TTC549 (cell line): Measurements from ENCODE around the gene SEL1L.
"Not testable (repeated sequence)": the region's sequence is repeated elsewhere in the genome, so short reads cannot be mapped to it uniquely, and the experiment has no call there.

Experiments used
- FAIRE-seq: peaks from 2 replicates; lab custom pipeline; 2012; peaks lifted over from hg19 to GRCh38; lab: Jason Lieb, UNC

The SEL1L gene

DNA sequence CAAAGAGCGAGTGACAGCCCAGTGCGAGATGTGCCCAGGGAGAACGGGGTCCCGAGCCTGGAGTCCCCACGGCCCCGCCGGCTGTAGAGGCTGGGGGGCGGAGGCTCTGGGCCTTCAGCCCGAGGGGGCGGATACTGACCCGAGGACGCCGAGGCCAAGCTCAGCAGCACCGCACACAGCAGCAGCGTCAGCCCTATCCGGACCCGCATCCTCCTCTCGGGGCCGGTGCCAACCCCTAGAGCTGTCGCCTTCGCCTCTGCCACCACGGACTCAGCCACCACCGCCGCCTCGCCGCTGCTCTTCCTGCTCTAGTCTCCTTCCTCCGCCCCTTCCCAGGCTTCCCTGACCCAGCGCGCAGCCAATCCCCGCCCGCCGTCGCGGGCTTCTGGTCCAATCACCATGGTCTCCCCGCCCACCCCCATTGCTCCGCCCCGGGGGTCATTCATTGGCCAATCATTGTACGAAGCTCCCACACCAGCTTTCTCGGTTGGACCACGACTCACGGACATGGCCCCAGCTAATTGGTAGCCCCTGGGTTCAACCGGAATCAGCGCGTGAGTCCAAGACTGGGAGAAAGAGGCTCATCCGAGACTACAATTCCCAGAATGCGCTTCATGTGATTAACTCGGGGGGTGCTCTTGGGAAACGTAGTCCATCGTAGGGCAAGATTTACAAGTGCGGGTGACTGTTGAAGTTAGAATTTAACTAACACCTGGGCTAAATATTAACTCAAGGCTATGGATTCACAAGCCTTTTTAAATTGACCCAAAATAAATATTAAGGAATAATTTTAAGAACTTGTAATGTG, at the start of gene SEL1L:
TSS of gene SEL1L (minus strand) at position 318 of the 808 bp plus-strand sequence. CDS start at position 209, 109 bp downstream.
- FAIRE-seq = peak; percentile 97

DNA sequence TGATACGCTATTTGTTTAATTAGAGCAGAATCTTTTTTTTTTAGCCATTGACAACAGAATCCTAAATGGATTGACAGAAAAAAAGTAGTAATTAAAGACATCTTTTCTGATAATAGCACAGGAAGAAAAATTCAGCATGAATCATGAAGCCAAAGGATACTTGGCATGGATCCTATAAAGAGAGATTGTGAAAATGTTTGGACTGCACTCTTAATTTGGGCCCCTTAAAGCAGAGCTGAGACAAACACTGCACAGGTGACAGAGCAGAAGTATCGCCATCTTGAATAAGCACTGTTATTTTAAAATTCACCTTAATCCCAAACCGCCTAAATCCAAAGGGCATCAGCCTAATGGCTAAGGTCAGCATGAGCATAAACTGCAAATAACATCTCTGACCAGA, 48.8 kb upstream of the SEL1L start:
- no peak for FAIRE-seq

DNA sequence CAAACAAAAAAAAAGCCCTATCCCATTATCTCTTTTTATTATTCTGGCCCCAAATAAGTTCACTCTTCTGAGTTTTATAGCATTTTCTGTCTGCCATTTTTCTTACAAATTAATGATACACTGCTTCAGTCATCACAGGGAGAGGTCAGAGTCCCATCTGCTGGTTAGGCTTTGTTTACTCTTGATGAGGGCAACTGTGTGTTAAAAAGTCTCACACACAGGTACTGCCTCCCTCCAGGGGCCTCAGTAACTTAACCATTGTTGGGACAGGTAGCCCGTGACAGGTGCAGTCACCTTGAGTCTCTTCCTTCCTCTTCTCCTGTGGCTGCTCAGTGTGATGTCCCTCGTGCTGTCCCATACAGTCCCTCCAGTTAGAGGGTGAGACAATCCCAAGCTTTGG, 45.5 kb upstream of the SEL1L start:
- FAIRE-seq = no peak

DNA sequence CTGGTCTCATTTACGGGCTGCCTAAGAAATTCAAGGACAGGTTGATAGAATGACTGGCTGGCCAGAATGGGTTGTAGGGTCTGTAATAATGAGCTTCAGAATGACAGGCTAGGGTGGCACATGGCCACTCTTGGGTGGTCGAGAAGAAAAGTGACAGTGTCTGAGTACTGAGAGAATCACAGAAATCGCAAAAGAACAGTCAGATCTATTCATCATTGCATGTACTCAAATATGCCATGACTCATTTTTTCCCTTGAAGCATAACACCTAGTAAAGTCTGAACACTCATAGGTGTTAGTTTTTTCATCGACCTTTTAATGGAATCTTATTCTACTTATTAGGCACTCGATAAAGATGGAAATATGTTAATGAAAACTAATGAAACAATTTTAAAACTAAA, 37.8 kb upstream of the SEL1L start:
- FAIRE-seq = no peak

DNA sequence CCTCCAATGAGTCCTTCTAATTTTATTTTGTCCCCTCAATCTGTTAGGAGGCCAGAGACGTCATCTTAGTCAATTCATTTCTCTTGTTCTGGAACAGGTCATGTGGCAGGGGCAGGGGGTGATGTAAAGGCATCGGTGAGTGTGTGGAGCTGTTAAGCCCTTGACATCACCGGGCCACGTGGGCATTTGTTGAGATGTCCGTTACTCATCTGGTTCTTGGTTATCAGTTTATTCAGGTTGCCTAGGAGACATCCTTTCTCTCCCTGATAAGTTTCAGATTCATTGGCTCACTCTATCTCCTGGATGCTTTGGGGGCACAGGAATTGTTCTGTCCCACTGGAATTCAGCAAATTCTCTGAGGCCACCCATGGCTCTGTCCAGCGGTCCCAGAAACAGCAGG, 33.6 kb upstream of the SEL1L start:
- FAIRE-seq = no peak

DNA sequence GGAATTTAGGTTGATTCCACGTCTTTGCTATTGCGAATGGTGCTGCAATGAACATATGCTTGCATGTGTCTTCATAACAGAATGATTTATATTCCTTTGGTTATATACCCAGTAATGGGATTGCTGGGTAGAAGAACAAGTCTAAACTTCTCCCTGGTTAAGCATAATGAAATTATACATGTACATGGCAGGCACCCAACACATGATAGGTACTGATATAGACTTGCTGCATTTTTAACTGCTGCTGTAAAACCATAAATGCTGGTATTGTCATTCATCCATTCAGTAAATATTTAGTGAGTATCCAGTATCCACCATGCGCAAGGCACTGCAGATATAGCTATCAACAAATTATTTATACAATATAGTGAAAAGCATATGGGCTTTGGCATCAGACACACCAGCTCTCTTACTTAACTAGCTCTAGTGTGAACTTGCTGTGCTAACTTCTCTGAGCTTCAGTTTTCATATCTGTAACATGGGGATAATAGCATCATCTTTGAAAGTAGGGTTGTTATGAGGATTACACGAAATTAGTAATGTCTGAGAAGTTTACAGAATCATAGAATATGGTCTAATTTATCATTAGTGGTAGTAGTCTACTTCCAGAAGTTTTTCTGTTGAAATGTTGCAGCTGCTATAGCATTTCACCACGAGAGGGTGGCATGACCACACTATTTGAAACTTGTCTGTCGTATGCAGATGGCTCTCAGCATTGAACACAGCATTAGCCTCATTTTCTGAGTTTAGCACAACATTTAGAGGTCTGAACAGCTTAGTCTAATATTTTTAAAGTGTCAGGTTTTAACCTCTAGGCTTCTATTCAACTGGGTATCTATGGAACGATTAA, 32.0 kb upstream of the SEL1L start:
- FAIRE-seq = no peak

DNA sequence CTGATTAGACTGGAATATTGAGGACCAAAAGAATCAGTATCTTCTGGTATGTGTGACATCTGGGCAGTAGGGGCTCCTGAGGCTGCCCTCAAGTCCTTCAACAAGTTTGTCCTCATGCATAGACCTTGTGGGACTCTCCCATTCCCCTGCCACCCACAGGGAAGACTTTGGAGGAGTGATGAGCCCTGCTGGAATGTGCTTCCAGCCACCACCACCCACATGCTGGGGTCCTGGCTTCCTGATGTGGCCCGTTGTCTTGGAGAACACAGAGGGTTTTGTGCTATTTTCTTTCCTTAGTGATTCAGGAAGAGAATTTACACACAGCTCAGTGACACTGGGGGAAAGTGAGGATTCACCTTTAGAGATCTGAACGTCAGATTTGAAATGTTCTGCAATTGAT, 29.2 kb upstream of the SEL1L start:
- FAIRE-seq = no peak

DNA sequence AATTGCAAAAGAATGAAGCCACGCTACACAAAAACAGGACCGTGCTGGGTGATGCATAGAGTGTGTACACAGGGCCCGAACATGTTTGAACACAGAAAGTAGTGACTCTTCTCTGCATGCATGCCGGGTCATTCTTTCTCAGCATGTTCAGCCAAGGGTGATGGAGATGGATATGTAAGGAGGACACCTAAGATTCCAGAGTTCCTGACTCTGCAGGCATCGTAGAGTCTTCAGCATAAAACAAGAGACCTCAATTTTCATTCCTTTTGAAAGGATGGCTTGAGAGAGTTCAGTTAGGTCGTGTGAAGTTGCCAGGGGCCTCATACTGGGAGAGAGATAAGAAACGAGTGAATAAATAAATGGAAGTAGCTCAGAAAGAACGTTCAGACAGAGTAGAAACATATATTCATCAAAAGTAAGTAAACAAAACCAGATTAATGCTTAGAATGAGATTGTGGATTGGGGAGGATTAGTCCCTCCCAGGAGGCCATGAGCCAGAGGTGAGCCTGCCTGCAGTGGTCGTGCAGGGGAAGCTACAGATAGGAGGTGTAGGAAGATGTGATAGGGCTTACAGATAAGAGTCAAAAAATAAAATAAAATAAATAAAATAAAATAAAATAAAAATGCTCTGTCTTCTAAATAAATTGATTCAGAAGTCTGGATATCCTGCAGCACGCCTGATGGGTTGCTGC, 27.6 kb upstream of the SEL1L start:
- no peak for FAIRE-seq

DNA sequence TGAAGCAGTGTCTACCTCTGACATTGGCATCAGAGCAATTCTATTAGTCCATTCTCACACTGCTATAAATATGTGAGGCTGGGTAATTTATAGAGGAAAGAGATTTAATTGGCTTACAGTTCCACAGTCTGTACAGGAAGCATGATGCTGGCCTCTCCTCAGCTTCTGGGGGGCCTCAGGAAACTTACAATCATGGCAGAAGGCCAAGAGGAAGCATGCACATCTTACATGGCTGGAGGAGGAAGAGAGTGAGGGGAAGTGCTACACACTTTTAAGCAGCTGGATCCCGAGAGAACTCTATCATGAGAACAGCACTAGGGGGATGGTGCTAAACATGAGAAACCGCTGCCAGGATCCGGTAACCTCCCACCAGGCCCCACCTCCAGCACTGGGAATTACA, 25.7 kb upstream of the SEL1L start:
- no peak for FAIRE-seq

DNA sequence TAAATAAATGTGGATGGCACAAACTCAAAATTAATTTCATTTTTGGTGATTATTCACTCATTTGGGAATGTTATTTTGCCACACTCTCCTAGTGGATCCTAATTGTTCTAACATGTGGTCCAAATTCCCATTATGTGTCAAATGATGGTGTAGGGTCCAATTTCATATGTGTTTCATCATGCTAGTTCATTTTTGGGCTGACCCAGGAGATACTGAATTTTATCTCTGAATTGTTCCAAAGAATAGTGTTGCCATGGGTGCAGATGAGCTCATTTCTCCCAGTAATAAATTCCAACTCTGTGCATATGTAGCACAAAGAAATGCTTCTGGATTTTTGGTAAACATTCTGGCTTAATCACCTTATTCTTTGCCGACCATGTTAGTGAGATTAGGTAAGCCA, 23.5 kb upstream of the SEL1L start:
- FAIRE-seq = no peak

DNA sequence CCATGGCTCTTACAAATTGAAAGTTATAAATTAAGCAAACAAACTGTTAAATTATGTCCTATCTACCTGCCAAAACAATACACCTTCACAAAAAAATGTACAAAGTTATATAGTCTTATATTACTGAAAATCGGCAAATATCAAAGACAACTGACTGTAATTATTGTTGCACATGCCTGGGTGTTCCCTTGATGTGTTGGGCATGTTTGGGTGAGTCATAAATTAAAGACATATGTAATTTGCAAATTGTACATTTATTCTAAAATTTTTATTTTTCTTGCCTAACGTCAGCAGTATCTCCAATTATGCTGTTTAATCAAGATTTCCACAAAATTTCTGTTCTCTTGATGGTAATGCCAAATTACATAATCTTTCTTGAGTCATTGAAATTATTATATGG, 22.0 kb upstream of the SEL1L start:
- no peak for FAIRE-seq

DNA sequence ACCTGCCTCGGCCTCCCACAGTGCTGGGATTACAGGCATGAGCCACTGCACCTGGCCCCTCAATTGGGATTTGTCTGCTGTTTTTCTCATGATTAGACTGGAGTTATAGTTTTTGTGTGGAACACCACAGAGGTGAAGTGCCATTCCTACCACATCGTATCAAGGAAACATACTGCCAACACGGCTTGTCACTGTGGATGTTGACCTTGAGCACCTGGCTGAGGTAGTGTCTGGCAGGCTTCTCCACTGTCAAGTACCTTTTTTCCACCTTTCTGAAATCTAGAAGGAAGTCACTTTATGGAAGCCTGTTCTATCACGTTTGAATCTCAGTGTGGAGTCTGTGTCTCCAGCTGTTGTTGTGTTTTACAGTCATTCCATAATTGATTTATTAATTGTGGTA, 21.4 kb upstream of the SEL1L start:
- FAIRE-seq = no peak

DNA sequence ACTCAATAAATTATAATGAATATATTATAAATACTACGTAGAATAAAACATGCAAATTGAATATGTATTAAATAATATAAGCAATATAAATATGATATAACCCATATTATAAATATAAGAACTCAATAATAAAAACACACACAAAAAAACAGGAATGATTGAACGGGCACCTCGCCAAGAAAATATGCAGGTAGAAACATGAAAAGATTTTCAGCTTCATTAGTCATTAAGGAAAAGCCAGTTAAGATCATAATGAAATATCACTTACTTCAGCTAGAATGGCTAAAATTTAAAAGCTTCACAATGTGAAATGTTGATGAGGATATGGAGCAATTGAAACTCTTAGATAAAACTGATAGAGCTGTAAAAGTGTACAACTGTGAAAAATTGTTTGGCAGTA, 17.8 kb upstream of the SEL1L start:
- no peak for FAIRE-seq

DNA sequence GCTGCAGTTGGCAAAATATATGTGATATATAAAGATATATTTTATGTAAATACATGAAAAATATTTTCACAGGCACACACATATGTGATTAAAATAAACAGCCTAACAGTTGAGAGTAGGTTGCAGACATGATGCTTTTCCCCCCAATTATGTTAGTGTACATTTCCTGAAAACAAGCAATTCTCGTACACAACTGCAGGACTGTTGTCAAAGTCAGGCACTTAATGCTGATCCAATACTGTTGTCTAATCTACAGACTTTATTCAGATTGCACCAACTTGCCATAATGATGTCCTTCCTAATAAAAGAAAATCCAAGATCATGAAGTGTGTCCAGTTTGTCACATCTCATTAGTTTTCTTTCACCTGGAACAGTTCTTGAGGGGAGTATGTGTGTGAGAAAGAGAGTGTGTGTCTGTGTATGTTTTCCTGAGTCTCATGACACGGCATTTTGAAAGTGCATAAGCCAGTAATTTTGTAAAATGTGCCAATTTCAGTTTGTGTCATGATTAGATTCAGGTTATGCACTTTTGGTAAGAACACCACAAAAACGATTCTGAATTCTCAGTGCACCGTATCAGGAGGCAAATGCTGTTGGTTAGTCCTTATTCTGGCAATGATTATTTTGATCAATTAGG, 16.5 kb upstream of the SEL1L start:
- no peak for FAIRE-seq

DNA sequence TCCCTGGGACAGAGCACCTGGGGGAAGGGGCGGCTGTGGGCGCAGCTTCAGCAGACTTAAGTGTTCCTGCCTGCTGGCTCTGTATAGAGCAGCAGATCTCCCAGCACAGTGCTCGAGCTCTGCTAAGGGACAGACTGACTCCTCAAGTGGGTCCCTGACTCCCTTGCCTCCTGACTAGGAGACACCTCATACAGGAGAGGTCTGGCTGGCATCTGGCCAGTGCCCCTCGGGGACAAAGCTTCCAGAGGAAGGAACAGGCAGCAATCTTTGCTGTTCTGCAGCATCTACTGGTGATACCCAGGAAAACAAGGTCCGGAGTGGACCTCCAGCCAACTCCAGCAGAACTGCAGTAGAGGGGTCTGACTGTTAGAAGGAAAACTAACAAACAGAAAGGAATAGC, 7.6 kb upstream of the SEL1L start:
- FAIRE-seq = not testable (repeated sequence)

DNA sequence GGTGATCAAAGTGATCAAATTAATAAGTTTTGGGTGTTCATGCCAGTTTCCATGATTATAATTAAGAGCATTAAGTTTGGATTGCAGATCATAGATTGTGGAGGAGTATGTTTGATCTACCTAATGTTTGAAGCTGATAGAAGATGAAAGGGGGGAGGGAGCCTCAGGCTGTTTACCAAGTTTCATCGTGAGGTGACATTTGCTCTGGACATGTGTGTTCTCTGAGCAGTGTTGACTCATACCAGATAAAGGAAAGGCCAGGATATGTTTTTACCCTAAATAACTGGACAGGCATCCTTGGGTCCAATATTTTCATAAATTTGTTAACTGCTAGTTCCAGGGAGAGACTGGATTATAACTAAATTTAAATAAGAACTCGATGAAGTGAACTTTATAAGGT, 3.5 kb upstream of the SEL1L start:
- no peak for FAIRE-seq

DNA sequence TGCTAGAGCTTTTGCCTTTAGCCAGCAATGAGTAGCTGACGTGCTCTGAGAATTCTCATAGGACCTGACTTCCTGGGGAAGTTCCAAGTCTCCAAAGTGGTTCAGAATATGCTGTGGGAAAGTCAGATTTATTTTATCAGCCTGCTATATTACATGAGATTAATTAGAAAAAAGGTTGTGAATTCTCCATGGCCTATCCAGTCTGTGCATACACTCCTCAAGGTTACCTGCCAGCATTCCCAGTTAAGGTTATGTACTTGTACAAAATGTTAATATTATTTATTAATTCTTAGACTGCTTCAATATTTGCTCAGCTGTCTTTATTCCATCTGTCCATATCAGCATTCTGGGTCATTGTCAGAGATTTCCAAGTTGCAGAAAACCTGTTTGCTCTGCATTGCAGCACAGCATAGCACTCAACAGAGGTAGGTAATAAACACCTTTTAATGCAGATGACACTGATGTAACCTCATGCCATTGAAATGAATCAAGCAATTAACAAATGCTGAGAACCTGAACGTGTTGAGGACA, 2.7 kb upstream of the SEL1L start:
- no peak for FAIRE-seq

DNA sequence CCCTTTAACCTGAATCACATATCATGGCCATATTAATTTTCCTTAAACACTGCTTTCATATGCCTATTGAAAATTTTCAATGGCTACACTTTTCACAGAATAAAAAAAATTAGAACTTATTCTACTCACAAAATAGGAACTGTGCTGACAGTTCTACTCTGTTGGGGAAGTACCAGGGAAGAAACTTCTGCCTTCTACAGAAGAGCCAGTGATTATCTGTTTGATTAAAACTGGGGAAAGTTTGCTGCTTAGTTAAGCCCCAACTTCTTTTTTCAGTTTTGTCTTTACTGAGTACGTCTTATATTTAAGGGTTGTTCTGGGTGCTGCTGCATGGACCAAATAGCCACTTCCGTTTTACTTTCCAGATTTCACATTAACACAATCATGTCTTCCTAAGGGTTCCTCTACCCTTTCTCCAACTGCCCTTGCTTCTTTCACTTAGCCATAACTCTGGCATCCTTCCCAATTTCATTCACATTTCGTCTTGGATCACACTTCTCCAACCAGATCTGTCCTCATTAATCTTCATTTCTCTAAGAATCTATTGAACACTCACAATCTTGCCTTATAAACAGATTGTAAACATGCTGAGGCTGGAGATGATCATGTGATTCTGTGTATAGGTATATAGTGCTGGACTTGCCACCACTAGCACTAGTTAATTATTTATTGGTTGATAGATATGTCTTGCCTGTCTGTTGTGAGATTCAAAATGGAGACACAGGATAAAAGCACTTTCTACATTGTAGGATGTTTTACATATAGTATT, 1.9 kb upstream of the SEL1L start:
- FAIRE-seq = no peak

DNA sequence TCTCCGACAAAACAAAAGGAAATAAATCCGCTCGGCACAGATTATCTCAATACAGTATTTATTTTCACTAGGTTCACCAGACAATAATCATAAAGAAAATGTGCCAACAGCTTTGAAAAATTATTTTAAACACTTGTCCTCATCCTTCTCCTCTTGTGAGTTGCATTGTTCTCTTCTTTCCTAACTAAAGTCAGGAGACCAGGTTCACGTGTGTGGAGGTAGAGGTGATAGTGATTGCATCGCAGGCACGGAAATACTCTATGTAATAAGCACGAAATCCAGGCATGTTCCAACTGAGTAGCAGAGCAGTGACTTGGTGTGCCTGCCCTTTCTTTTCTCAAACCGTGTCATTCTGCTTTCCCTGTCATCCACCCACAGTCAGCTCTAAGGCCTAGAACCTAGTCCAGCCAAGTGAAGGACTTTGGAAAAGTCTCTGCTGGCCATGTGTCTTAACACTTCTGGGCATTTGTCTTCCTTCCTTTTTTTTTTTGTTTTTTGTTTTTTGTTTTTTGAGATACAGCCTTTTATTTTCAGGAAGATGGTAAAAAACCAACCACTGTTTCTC, 939 bp upstream of the SEL1L start:
- FAIRE-seq = no peak

DNA sequence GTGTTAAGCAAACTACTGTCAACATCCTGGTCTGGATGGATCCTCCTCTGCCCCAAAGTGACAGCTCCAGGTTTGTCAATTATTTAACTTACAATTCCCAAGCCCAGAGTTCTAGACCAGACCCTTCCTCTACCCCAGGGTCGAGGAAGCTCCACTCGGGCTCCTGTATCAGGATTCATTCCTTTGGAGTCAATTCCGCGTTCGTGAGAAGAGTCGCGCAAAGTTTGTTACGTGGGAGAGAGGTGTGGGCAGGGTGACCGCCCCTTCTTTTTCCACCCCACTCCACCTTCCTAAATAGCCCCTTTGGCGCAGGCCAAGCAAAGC, 479 bp downstream of the SEL1L start:
- no peak for FAIRE-seq

DNA sequence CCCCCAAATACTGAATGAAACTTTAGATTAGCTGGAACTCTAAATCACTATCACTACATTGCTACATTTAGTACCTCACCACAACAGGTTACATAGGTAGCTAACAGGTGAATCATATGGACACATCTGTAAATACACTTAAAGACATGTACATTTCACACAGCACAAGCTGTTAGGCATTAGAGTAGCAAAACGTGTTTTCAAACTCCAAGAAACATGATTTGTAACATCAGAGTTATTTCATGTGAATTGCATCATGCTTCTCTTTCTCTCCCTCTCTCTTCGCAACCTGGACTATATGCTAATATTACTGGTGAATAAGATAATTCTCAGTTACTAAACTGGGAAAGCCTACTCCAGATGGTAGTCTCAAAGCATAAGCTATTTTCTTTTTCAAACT, 4.3 kb downstream of the SEL1L start:
- FAIRE-seq = no peak
